Measurements from ENCODE around the gene ACTRT3. TPM values are rescaled to one million over a fixed set of nuclear protein-coding genes. Genes with fewer than 3 reads are reported as not detected.
A peak's percentile ranks its signal among the peaks of the same experiment; 100 is the strongest.

Gene ACTRT3
- total and polyA plus RNA-seq, 12 donors, result 0.15 to 1.1 (median 0.50) TPM

DNA sequence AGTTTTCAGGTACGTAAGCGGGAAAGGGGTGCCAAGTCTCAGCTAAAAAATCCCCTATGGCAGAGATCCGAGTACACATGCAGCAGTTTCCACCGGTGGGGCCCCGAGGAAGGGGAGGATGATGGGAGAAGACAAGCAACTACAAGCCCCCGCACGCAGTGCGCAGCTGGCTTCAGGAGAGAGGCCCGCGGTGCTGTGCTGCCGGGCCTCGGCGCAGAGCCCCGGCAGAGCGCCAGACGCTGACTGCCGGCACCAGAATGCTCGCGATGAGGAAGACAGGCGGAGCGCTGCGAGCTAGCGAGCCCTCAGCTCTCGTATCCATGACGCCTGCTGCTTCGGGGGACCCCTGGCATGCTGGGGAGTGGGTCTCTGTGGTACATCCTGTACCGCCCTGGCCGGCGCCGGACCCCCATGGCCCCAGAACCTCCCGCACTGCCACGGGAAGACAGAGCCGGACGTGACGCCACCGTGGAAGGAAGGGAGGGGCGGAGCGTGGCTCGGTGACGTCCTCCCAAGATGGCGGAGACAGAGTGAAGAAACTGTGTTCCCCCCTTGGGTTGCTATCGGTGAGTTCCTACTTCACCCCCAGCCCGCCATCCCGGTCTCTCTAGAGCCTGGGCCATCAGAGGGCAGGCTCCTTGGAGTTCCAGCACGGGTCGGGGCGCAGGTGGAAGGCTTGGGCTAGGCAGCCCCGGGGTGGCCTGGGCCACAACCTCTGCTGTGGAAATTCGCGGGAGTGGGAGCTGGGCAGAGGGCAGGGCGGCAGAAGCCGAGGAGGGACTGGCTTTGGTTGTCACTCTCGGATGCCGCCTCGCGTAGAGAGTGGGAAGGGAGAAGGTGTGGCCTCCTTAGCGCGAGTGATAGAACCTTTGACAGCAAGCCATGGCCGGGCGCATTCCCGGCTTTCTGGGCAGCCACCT is 3.8 kb upstream of the ACTRT3 start, which contains the start of gene MYNN:
Gene MYNN (plus strand): TSS at position 500 of the 920 bp plus-strand sequence. CDS start 900 bp downstream, outside the sequence.
- peaks cover 0 to 4% (median 0%) of the 10 kb centered on the region in 11 donors for H3K9me3 ChIP-seq
- intact Hi-C loops (cut with DNase I), result loop anchor here in 4 of 10 donors (5.0 to 10.0 kb wide), 4 partner anchors 194 to 1728 kb away; partner anchors contain the start of gene SEC62 (in 1 of the 4)
- ATAC-seq, result peak; percentile 94 to 97 (median 96)

DNA sequence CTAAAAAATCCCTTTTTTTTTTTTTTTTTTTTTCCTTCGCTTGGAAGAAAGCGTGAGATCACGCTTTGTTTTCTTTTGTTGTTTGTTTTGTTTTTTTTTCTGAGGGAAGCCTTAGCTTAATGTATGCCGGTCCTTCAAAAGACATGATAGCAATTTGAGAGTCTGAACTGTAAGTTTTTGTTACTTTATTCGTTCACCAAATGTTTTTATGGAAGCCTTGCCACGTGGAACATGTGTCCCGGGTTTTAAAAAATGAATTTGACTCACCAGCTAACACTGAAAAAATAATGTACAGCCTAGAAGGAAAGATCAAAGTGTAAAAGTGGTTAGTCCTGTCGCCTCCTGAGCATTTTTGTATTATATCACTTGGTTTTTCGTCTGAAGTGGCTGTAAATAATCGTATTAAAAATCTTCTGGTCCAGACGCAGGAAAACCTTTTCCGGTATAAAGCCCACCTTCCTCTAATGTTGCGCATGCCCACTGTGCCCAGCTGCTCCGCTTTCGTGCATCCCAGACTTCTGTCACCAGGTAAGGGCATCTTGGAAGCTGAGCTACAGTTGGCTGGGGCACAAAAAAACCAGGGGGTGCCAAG is 3.0 kb upstream of the ACTRT3 start:
- 0% methylated on average over 15 of the region's 15 CpGs for WGBS, 2 donors
- H3K27me3 ChIP-seq, result no peaks in the 10 kb centered on the region
- peaks cover 0 to 33% (median 9%) of the 10 kb centered on the region in 9 donors for H3K36me3 ChIP-seq
- ATAC-seq (peak; percentile 60 to 86 (median 79)), DNase-seq (peak; percentile 61 to 75)
- H3K4me3 ChIP-seq, result peak overlapping the region; percentile 67 to 94 (median 87)
- intact Hi-C loops (cut with DNase I), result loop anchor here in 4 of 10 donors (5.0 to 10.0 kb wide), 4 partner anchors 195 to 1728 kb away; partner anchors contain the start of gene SEC62 (in 1 of the 4)
- H3K9me3 ChIP-seq, result peaks cover 0 to 4% (median 0%) of the 10 kb centered on the region in 11 donors
- TF ChIP-seq, protein P1, sequence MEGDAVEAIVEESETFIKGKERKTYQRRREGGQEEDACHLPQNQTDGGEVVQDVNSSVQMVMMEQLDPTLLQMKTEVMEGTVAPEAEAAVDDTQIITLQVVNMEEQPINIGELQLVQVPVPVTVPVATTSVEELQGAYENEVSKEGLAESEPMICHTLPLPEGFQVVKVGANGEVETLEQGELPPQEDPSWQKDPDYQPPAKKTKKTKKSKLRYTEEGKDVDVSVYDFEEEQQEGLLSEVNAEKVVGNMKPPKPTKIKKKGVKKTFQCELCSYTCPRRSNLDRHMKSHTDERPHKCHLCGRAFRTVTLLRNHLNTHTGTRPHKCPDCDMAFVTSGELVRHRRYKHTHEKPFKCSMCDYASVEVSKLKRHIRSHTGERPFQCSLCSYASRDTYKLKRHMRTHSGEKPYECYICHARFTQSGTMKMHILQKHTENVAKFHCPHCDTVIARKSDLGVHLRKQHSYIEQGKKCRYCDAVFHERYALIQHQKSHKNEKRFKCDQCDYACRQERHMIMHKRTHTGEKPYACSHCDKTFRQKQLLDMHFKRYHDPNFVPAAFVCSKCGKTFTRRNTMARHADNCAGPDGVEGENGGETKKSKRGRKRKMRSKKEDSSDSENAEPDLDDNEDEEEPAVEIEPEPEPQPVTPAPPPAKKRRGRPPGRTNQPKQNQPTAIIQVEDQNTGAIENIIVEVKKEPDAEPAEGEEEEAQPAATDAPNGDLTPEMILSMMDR (IDR thresholded peaks at IDR 0.05), result no peak
- peak overlapping the region; percentile 95 to 100 (median 98) for H3K27ac ChIP-seq
- peaks cover 5 to 37% (median 28%) of the 10 kb centered on the region in 9 donors for H3K4me1 ChIP-seq

More for the DNA sequence above, 3.8 kb upstream of the ACTRT3 start, which contains the start of gene MYNN:
- no peaks in the 10 kb centered on the region for H3K27me3 ChIP-seq
- H3K36me3 ChIP-seq, result peaks cover 0 to 41% (median 9%) of the 10 kb centered on the region in 9 donors
- peak; percentile 92 to 94 for DNase-seq
- peak within 1 kb of the TSS; percentile 95 to 100 (median 98) for H3K27ac ChIP-seq
- 0% methylated on average over 61 of the region's 61 CpGs for WGBS, 2 donors
- peaks cover 5 to 37% (median 28%) of the 10 kb centered on the region in 9 donors for H3K4me1 ChIP-seq
- H3K4me3 ChIP-seq, result peak within 1 kb of the TSS; percentile 67 to 94 (median 87)
- TF ChIP-seq, protein P1 (IDR thresholded peaks at IDR 0.05), result peak in 3 of 9 donors; percentile 8 to 32 (median 20)

DNA sequence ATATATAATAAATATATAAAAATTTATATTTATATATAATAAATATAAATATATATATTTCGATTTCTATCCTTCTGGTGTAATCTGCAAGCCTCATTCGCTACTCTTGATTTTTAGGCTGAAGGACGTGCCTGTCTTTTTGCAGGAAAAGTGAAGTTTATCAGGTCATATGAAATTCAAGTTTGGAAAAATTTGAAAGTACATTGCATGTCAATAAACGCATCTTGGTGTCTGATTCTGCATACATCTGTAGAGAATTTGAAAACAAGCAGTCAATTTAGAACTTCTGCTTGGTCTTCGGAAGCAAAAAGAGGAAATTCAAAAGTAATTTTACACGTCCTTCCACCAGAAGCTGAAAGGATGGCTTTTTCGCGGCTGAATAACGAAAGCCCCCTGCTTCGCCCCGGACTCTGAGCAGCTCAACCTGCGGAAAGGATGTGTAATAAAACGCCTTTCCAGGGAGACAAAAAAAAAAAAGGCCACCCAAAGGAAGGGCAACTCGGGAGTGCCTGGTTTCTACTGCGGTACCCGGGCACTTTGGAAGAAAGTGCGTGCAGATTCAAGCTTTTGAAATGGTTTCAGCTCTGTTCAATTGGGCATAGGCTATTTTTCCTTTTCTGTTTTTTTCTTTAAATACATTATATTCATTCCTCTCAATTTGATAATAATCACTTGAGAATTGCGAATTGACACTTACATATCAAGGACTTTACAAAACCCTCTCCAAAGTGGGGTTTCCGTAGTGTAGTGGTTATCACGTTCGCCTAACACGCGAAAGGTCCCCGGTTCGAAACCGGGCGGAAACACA is 2.3 kb upstream of the ACTRT3 start:
- Histone ChIP-seq H3K27me3 (no peaks in the 10 kb centered on the region), H3K4me3 (peak overlapping the region; percentile 67 to 94 (median 87)), H3K4me1 (peaks cover 5 to 37% (median 28%) of the 10 kb centered on the region in 9 donors), H3K9me3 (peaks cover 0 to 4% (median 0%) of the 10 kb centered on the region in 11 donors), H3K36me3 (peaks cover 0 to 26% (median 9%) of the 10 kb centered on the region in 9 donors), H3K27ac (peak overlapping the region; percentile 95 to 100 (median 98))
- TF ChIP-seq, protein P1 (IDR thresholded peaks at IDR 0.05), result no peak
- ATAC-seq (peak; percentile 18 to 52 (median 39)), DNase-seq (peak; percentile 32 to 39)
- intact Hi-C loops (cut with DNase I), result loop anchor here in 4 of 10 donors (5.0 to 10.0 kb wide), 4 partner anchors 196 to 1727 kb away; partner anchors contain the start of gene SEC62 (in 1 of the 4)
- WGBS, 2 donors, result 0 to 1% methylated on average over 27 of the region's 27 CpGs

All from heart right ventricle (tissue), 16 donors.